ENCODE results near the gene MAP3K13. TPM values are rescaled to one million over a fixed set of nuclear protein-coding genes. Genes with fewer than 3 reads are reported as not detected.

The MAP3K13 gene
- total RNA-seq, 1 experiment from 2014 or later: 10.5 TPM

Other genes starting within 250 kb of the MAP3K13 start
- gene C3orf70, start 210.1 kb upstream of the MAP3K13 start, total RNA-seq (2014; rRNA removed; shearing (Covaris generic); ENCODE audit: low replicate concordance): not detected in 2 replicates
- 2.2 and 5.6 TPM in 2 replicates for gene EHHADH, start 109.1 kb upstream of the MAP3K13 start, total RNA-seq (2014; rRNA removed; shearing (Covaris generic); ENCODE audit: low replicate concordance)
- 16.9 and 18.3 TPM in 2 replicates for gene TMEM41A, start 135.9 kb downstream of the MAP3K13 start, total RNA-seq (2014; rRNA removed; shearing (Covaris generic); ENCODE audit: low replicate concordance)
- gene LIPH, start 189.5 kb downstream of the MAP3K13 start, total RNA-seq (2014; rRNA removed; shearing (Covaris generic); ENCODE audit: low replicate concordance): not detected in 2 replicates
- 30.5 and 103 TPM in 2 replicates for gene SENP2, start 223.2 kb downstream of the MAP3K13 start, total RNA-seq (2014; rRNA removed; shearing (Covaris generic); ENCODE audit: low replicate concordance)